ENCODE measurements around the gene ZNF697.

DNA sequence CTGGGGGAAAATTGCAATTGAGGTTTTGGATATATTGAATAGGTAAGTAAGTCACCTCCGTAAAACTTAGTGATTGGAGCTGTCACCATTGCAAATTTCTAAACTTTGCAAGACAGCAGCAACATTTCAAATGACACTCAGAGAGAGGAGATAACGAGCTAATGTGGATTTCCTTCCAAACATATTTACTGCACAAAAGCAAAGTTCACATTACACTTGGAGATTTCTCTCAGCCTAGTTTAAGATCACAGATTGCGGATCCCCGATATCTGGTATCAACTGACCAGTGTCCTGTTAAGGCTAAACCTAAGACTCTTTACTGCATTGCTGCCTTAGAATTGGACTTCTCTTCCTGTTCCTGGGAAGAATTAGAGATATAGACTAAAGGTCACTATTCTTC, 47.5 kb downstream of the ZNF697 start:
- TF ChIP-seq, protein P1, sequence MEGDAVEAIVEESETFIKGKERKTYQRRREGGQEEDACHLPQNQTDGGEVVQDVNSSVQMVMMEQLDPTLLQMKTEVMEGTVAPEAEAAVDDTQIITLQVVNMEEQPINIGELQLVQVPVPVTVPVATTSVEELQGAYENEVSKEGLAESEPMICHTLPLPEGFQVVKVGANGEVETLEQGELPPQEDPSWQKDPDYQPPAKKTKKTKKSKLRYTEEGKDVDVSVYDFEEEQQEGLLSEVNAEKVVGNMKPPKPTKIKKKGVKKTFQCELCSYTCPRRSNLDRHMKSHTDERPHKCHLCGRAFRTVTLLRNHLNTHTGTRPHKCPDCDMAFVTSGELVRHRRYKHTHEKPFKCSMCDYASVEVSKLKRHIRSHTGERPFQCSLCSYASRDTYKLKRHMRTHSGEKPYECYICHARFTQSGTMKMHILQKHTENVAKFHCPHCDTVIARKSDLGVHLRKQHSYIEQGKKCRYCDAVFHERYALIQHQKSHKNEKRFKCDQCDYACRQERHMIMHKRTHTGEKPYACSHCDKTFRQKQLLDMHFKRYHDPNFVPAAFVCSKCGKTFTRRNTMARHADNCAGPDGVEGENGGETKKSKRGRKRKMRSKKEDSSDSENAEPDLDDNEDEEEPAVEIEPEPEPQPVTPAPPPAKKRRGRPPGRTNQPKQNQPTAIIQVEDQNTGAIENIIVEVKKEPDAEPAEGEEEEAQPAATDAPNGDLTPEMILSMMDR (optimal IDR thresholded peaks at IDR 0.05 in 1 of 3, IDR thresholded peaks at IDR 0.05 in 1 of 3, conservative IDR thresholded peaks at IDR 0.05 in 1 of 3; ENCODE audit: extremely low read depth in 1 of 3, insufficient read depth in 2 of 3, low read length in 3 of 3) = no peak
- TF ChIP-seq EZH2 (IDR thresholded peaks at IDR 0.05; ENCODE audit: low read length) = no peak

Measured in keratinocyte (primary cell).